GM19351 (cell line): ENCODE data around the gene ELOVL2.
"Not testable (repeated sequence)": the region's sequence is repeated elsewhere in the genome, so short reads cannot be mapped to it uniquely, and the experiment has no call there.

ENCODE experiments used
- ATAC-seq: cut with Tn5 transposase; IDR thresholded peaks from one replicate; pipeline ENCODE4 v1.9.1; 2021; ENCODE audit warnings: mild to moderate bottlenecking, moderate library complexity; ENCODE audit not compliant: unreplicated experiment

ELOVL2 gene

DNA sequence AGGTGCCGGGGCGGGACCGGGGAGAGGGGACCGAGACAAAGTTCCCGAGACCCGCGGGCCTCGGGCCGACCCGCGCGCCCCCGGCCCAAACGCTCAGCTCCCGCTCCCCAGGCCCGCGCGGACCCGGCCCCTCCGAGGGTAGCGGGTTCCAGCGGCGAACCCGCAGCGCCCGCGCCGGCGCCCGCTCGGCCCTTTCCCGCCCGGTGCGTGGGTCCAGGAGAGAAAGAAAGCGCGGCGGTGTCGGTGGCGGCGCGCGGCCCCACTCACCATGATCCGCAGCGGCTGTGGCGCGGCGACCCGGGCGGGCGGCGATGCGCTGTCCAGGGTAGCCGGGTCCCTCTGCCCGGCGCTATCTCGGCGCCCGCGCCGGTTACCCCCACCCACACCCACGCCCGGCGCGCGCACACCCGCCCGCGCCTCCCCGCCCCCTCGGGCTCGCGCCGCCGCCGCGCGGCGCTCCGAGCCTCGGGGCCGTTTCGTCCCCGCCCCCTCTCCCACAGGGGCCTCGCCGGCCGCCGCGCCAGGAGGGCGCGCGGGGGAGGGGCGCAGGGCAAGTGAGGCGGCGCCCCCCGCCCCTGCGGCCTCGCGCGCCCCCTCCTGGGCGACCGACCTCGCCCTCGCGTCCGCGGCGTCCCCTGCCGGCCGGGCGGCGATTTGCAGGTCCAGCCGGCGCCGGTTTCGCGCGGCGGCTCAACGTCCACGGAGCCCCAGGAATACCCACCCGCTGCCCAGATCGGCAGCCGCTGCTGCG lies at the start of gene ELOVL2:
TSS of gene ELOVL2 (minus strand) at position 345 of the 751 bp plus-strand sequence. CDS start at position 270, 75 bp downstream.
- ATAC-seq = peak; percentile 47

DNA sequence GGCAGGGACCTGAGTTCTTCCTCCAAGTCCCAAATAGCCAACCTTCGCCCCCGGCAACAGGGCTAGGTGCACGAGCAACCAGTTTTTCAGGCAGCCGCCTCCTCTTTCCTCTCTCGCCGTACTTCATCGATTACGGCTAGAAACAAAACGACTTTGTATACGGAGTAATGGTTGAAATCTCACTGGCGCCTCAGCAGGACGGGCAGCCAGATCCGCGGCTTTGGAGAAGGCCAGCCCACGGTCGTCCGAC lies 49.2 kb upstream of the ELOVL2 start:
- peak; percentile 26 for ATAC-seq

DNA sequence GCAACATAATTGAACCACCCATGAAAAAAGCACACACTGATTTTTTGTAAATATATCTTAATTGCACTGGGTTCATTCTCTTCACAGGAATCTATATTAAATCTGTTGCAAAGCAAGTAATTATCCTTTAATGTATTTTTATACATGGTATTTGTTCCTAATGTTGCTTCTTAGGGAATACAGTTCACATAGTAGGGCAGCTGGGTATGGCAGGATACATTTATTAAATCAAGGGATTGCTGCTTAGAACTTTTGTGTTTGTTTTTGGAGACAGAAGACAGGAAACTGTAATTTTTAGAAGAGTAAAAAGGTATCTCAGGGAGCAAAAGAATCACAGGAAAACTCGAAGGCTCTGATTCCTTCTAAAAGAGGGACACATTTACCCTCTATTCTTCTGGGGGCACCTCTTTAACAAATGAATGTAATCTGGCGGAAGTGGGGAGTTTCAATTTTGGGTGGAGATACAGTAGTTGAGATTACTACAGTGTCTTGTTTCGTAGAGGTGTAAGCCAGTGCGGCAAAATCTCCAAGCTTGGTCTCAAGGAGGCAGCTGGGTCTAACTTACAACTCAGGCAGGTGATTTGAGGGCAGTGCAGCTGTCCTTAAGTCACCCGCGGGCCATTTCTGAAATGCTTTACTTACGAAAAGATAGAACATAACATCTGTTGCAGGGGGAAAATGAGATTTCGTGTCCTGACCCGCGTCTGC lies 48.7 kb upstream of the ELOVL2 start:
- peak; percentile 40 for ATAC-seq

- not testable (repeated sequence) for ATAC-seq
Observed at GRCh38 chr6:11091141-11091540, 47.0 kb upstream of the ELOVL2 start.

GRCh38 chr6:11089695-11090094 lies 45.6 kb upstream of the ELOVL2 start:
- ATAC-seq = no peak

DNA sequence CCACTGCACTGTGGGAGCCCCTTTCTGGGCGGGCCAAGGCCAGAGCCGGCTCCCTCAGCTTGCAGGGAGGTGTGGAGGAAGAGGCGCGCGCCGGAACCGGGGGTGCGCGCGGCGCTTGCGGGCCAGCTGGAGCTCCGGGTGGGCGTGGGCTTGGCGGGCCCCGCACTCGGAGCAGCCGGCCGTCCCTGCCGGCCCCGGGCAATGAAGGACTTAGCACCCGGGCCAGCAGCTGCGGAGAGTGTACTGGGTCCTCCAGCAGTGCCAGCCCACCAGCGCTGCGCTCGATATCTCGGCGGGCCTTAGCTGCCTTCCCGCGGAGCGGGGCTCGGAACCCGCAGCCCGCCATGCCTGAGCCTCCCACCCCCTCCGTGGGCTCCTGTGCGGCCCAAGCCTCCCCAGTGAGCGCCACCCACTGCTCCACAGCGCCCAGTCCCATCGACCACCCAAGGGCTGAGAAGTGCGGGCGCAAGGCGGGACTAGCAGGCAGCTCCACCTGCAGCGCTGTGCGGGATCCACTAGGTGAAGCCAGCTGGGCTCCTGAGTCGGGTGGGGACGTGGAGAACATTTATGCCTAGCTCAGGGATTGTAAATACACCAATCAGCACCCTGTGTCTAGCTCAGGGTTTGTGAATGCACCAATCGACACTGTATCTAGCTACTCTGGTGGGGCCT lies 43.2 kb upstream of the ELOVL2 start:
- not testable (repeated sequence) for ATAC-seq

DNA sequence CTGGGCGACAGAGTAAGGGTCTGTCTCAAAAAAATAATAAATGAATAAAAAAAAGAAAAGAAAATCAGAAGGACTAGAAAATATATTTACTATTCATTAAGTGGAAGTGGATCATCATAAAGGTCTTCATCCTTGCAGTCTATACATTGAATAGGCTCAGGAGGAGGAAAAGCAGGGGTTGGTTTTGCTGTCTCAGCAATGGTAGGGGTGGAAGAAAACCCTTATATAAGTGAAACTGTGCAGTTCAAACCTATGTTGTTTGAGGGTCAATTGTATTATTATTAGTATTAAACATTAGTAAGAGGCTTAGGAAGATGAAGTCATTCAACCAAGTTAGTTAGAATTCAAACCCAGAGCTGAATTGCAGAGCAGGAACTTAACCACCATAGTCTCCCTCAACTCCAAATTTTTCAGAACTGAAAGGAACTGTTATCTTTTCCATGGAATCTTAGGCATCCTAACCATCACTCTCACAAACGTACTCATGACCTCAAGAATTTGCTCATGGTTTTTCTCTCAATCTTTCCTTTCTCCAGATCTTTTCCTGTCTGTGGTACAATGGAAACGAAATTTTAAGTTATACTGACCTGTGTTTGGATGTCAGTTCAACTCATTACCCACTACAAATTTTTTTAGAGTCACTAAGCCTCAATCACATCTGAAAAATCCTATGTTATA lies 41.8 kb upstream of the ELOVL2 start:
- no peak for ATAC-seq

DNA sequence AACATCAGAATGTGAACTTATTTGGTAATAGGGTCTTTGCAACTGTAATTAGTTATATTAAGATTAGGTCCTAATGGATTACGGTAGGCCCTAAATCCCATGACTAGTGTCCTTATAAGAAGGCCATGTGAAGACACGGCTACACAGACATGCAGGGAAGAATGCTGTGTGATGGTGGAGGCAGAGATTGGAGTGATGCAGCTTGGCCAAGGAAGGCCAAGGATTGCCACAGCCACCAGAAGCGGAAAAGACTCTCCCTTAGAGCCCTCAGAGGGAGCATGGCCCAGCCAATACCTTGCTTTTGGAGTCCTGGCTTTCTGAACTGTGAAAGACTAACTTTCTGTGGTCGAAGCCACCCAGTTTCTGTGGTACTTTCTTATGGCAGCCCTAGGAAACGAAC lies 39.9 kb upstream of the ELOVL2 start:
- ATAC-seq = no peak

DNA sequence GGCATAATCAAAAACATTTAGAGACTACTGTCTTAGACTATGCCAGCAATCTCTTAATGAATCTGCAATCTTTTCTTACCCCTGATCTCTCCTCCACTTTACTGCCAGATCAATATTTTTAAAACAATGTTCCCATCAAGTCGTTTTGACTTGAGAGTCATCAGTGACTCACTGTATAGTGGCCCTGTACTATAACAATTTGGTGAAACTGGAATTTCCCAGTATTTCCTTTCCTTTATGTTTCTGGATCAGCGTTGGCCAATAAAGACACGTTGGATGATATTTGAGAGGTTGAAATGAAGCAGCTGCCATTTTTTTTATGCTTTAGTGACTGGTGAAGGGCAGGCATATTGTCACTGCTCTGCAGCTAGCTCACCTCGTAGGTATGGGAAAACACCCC lies 39.4 kb upstream of the ELOVL2 start:
- no peak for ATAC-seq

- ATAC-seq = no peak
Observed at GRCh38 chr6:11080296-11080695, 36.2 kb upstream of the ELOVL2 start.

DNA sequence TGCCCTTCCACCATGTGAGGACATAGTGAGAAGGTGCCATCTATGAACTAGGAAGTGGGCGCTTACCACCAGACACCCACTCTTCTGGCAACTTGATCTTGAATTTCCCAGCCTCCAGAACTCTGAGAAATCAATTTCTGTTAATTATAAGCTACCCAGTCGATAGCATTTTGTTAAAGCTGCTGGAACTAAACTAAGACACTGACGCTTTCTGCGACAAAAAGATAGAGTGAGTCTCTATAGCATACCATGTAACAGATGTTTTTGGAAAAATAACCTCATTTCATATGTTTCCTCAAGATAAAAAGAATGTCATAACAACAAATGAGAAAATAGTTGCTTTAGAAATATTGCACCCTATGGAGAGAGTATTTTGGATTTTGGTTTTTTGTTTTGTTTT lies 34.2 kb upstream of the ELOVL2 start:
- no peak for ATAC-seq

DNA sequence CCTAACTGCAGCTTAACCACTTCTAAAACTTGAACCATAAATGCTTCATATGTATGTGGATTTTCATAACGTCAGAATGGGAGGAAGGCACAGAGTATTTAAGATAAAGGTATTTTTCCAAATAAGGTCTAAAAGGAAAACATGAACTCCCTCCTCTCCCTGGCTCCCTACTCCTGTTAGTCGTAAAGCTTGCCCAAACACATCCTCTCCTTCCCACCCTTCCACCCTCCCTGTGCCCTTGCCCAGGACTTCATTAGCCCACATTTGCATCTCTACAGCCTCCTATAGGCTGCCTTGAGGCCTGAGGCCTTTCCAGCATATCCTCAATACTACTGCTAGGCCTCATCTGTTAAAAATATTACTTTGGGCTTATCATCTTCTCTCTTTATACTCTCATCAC lies 32.4 kb upstream of the ELOVL2 start:
- ATAC-seq = no peak

DNA sequence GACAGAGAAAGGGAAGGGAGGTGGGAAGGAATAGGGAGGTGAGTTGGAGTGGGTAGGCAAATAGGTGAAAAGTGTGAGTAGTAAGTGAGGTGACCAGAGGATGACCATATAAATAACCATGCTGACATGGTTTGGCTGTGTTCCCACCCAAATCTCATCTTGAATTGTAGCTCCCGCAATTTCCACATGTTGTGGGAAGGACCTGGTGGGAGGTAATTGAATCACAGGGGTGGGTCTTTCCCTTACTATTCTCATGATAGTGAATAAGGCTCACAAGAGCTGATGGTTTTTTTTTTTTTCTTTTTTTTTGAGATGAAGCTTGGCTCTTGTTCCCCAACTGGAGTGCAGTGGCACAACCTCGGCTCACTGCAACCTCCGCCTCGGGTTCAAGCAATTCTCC lies 28.0 kb upstream of the ELOVL2 start:
- ATAC-seq = no peak

GRCh38 chr6:11069760-11070159 lies 25.7 kb upstream of the ELOVL2 start:
- no peak for ATAC-seq

DNA sequence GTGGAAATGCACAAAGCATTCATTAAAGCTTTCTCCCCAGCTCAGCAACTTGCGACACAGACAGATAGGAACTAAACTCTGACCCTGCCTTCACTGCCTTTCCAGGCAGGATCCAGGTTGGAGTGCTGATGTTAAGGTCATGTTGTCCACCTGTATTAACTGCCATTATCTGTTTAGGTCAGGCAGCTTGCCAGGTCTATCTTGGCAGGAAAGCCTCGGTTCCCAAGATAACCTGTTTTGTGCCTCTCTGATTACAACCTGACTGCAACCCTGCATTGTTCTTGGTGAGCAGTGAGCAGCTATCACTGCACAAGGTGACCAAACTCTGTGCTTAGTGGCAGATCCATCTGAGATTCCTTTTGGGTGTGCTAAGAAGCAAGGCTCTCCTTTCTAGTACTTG lies 23.2 kb upstream of the ELOVL2 start:
- no peak for ATAC-seq

DNA sequence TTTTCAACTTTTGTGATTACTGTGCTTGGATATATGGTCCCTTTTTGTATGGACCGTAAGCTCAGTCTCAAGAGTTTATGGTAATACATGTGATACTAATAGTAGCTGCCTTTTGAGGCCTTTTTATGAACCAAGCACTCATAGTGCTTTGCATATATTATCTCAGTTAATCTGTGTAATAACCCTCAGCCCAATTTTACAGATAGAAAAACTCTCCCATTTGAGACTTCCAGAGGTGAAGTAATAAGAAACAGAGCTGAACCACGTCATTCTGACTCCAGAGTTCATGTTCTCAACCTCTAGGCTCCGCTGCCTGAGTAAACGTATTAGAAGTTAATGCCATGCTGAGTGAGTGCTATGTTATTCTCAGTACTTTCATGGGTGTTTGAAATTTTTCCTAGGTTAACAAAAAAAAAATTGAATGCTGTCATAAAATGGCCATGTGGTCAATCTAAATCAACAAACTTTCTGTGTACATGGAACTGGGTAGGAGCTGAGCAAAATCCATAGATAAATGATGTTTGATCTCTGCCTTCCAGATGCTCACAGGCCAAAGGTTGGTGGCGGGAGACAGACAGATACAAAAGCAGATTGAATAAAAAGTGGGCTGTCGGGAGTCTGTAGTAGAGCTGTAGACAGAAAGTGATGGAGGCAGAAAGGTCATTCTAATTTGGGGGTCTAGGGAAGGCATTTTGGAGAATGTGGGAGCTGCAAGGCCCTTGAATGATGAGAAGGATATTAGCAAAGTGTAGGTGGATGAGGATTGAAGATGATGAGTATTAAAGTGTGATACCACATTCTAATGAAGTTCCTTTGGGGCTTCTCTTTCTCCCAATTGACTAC lies 22.6 kb upstream of the ELOVL2 start:
- no peak for ATAC-seq

- no peak for ATAC-seq
Observed at GRCh38 chr6:11065436-11066202, 21.5 kb upstream of the ELOVL2 start.

DNA sequence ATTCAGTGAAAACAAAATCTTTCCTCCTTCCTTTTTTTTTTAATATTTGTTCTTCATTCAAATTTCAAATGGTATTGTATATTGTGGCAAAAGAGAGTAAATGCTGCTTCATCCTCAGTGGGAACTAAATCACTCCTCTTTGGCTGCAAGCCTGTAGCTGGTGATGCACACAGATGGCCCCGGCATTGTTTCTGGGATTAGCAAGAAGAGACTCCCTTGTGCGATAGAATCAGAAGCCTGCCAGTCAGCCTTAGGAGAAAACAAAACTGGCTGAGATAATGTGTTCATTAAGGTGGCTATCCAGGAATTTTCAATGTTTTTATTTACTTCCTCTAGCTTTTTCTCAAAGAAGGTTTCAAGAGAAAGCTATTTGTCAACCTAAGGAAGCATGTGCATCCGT lies 20.7 kb upstream of the ELOVL2 start:
- no peak for ATAC-seq

DNA sequence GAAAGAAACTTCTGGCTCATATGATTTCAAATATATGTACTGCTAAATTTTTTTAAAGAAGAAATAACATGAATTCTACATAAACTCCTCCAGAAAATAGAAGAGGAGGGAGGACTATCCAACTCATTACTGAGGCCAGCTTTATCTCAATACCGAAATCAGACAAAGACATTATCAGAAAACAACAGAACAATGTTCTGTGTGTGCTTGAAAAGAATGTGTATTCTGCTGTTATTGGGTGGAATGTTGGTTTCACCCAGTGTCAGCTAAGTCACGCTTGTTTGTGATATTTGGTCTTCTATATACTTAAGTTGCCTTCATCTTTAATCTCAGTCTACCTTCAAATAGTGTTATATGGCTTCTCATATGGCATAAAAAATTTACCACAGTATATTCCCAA lies 18.6 kb upstream of the ELOVL2 start:
- no peak for ATAC-seq

DNA sequence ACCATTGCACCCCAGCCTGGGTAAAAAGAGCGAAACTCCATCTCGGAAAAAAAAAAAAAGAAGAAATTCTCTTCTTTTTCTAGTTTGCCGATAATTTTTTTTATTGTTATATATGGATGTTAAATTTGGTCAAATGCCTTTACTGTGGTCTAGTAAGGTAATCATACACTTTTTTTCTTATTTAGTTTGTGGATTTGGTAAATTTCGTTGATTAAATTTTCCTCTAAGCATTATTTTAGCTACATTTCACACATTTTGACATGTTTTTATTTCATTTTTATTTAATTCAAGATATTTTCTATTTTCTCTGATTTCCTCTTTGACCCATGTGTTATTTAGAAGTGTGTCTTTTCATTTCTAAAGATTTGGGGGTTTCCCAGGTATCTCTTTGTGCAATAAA lies 18.0 kb upstream of the ELOVL2 start:
- ATAC-seq = no peak
